Psoas muscle (tissue), 8 donors: Measurements from ENCODE around the gene TMEFF2. TPM values are rescaled to one million over a fixed set of nuclear protein-coding genes. Genes with fewer than 3 reads are reported as not detected.

Experiments used
- ATAC-seq, 4 donors: fragments of 200-7000 bp; cut with Tn5 transposase; one replicate each; pipeline ENCODE4 v1.9.1; 2020; ENCODE audit warnings: moderate library complexity in 3 of 4, mild to moderate bottlenecking in 2 of 4
- DNase-seq, 2 donors: peaks; one replicate each; pipeline ENCODE4 v3.0.0-alpha.2; 2020
- H3K27ac ChIP-seq: fragments of 200-600 bp; one replicate; pipeline ENCODE4 v1.8.0; 2022
- H3K27me3 ChIP-seq, 3 donors: fragments of 200-600 bp in 1 of 3; one replicate each; pipeline versions ENCODE4 v1.6.1 to v1.8.0; 2013 to 2022; ENCODE audit warnings: low read length in 2 of 3, mild to moderate bottlenecking in 2 of 3, moderate library complexity in 1 of 3; ENCODE audit not compliant: insufficient read depth in 3 of 3
- H3K36me3 ChIP-seq, 2 donors: fragments of 200-600 bp in 1 of 2; one replicate each; pipeline versions ENCODE4 v1.6.1 to v1.8.0; 2013 to 2022; ENCODE audit warnings: low read depth in 1 of 2, mild to moderate bottlenecking in 1 of 2, moderate library complexity in 1 of 2; ENCODE audit not compliant: insufficient read depth in 1 of 2
- H3K4me1 ChIP-seq: fragments of 200-600 bp; one replicate; pipeline ENCODE4 v1.8.0; 2022
- H3K4me3 ChIP-seq: fragments of 200-600 bp; one replicate; pipeline ENCODE4 v1.8.0; 2022; ENCODE audit warnings: mild to moderate bottlenecking
- H3K9me3 ChIP-seq: fragments of 200-600 bp; one replicate; pipeline ENCODE4 v1.8.0; 2022
- WGBS, 3 donors: extraction: QIAGEN DNeasy Blood & Tissue Kit; methylation state at CpG; one replicate each; pipeline versions ENCODE4 v1.1.6 to v1.1.7; 2013; 5-methylcytosine and 5-hydroxymethylcytosine counted together
- intact Hi-C, 2 donors: fragments of 100-400 bp; cut with DNase I; formaldehyde crosslinking; loops; one replicate each; pipeline versions ENCODE4 v1.11.0 to v1.14.2; 2022
- polyA plus RNA-seq, 3 donors: library from polyadenylated mRNA; stranded (reverse); fragments of 200-250 nt; gene quantifications; one replicate each; pipeline ENCODE4 v1.2.3, GENCODE V29; 2013
- total RNA-seq, 4 donors: library from RNA; stranded (reverse); fragmentation: NEBNext Ultra II Directional in 2 of 4; extraction: Animal tissue kit (Norgen Biotek cat#: 25700) in 2 of 4; gene quantifications; one replicate each; pipeline versions ENCODE4 v1.2.1 to v1.2.4, GENCODE V29; 2021 to 2023
- TF ChIP-seq, protein P1 (sequence below): fragments of 200-600 bp; IDR thresholded peaks from one replicate; pipeline ENCODE4 v1.8.0; 2022; ENCODE audit warnings: antibody characterized with exemption
- donor health status: healthy with polysubstance abuse.
- donor health status: DM: no; HTN: no; CAD: no; lungs with moderate emphysema.
- donor health status: Bipolar disorder and iron deficiency.
- donor health status: healthy.
- donor health status: DM: yes; HTN: yes; CAD: no.
- donor health status: DM: no; HTN: no; CAD: no.
- donor health status: DM: no; HTN: no; CAD: no.
- donor health status: DM: yes; HTN: yes; CAD: no.

TMEFF2 gene
- total and polyA plus RNA-seq, 7 donors: 0.07 to 0.47 (median 0.16) TPM; not detected in 4

DNA sequence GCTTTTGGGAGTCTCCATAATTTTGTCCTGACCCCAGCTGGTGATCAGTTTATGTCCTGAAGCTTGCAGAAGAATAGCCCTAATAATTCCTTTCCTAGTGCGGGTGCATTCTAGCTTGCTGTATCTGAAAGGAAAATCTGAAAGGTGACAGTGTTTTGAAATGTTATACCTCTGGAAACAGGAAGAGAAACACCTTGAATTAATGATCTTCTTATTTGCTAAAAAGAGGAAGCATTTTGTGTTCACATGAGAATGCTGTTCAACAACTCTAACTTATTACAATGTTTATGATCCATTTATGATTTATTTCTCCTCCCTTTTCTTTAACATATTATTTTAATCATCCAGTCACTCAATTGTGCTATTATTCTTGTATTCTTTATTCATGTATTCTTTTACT lies 280.9 kb downstream of the TMEFF2 start:
- ATAC-seq (no peak), DNase-seq (no peak)
- Histone ChIP-seq H3K27me3 (peaks cover 0 to 6% (median 3%) of the 10 kb centered on the region in 3 donors), H3K36me3 (no peaks in the 10 kb centered on the region), H3K9me3 (no peaks in the 10 kb centered on the region), H3K4me3 (no peak overlapping the region), H3K27ac (no peak overlapping the region), H3K4me1 (no peaks in the 10 kb centered on the region)
- TF ChIP-seq, protein P1, sequence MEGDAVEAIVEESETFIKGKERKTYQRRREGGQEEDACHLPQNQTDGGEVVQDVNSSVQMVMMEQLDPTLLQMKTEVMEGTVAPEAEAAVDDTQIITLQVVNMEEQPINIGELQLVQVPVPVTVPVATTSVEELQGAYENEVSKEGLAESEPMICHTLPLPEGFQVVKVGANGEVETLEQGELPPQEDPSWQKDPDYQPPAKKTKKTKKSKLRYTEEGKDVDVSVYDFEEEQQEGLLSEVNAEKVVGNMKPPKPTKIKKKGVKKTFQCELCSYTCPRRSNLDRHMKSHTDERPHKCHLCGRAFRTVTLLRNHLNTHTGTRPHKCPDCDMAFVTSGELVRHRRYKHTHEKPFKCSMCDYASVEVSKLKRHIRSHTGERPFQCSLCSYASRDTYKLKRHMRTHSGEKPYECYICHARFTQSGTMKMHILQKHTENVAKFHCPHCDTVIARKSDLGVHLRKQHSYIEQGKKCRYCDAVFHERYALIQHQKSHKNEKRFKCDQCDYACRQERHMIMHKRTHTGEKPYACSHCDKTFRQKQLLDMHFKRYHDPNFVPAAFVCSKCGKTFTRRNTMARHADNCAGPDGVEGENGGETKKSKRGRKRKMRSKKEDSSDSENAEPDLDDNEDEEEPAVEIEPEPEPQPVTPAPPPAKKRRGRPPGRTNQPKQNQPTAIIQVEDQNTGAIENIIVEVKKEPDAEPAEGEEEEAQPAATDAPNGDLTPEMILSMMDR: no peak
- 73 to 81% (median 79%) methylated on average over 1 of the region's 1 CpG for whole genome bisulfite sequencing, 3 donors
- intact Hi-C loops: no loop called here

DNA sequence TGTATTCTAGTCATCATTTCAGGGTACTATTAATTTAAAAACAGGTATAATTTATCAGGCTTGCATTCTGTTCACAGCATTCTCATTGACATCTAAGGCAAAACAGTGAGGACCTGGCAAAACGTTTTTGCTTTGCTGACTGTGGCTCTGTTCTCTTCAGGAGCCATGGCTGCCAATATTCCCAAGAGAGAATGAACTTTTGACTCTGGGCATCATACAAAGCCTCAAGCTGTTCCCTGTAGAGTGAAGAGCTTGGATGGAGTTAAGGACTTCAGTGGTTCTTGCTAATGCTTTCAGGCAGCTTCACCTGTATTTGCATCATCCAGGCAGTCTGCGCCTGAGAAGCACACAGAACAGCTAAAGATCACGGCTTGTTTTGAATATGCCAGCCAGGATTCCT lies 282.0 kb downstream of the TMEFF2 start:
- 56 to 66% (median 58%) methylated on average over 3 of the region's 3 CpGs for WGBS, 3 donors

DNA sequence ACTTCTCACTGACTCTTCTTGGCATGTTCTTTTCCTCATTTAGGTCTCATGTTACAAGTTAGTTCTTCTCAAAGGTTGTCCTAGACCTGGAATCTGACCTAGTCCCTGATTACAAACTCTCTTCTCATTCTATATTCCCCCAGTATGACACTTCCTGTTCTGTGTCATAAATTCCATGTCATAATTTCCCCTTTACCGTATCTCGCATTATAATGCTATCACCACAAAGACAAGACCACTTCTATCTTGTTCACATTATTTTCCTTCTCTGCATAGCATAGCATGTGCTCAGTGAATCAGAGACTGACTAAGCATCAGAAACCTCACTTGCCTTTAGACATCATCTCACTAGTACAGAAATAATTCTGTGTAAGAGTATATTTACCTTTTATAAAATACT lies 284.2 kb downstream of the TMEFF2 start:
- intact Hi-C loops: no loop called here
- WGBS, 3 donors: 73 to 83% (median 78%) methylated on average over 2 of the region's 2 CpGs
- no peak for DNase-seq
- no peak for ATAC-seq
- no peaks in the 10 kb centered on the region for H3K4me1 ChIP-seq
- H3K4me3 ChIP-seq: no peak overlapping the region
- no peaks in the 10 kb centered on the region for H3K36me3 ChIP-seq
- peaks cover 0 to 3% (median 0%) of the 10 kb centered on the region in 3 donors for H3K27me3 ChIP-seq
- no peak overlapping the region for H3K27ac ChIP-seq
- TF ChIP-seq, protein P1: no peak
- no peaks in the 10 kb centered on the region for H3K9me3 ChIP-seq

More for the DNA sequence above, 282.0 kb downstream of the TMEFF2 start:
- Histone ChIP-seq H3K9me3 (no peaks in the 10 kb centered on the region), H3K36me3 (no peaks in the 10 kb centered on the region), H3K27me3 (peaks cover 0 to 6% (median 3%) of the 10 kb centered on the region in 3 donors), H3K4me3 (no peak overlapping the region), H3K27ac (no peak overlapping the region), H3K4me1 (no peaks in the 10 kb centered on the region)
- ATAC-seq (no peak), DNase-seq (no peak)
- intact Hi-C loops: no loop called here
- TF ChIP-seq, protein P1: no peak

DNA sequence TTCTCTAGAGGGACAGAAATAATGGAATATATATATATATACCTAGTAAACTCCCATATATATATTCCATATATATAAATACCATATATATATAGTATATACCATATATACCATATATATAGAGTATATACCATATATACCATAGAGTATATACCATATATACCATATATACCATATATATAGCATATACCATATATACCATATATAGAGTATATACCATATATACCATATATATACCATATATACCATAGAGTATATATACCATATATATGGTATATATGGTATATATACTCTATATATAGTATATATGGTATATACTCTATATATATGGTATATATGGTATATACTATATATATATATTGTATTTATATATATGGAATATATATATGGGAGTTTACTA lies 285.9 kb downstream of the TMEFF2 start:
- no peak for ATAC-seq
- Histone ChIP-seq H3K4me1 (no peaks in the 10 kb centered on the region), H3K9me3 (no peaks in the 10 kb centered on the region), H3K36me3 (no peaks in the 10 kb centered on the region), H3K27me3 (peaks cover 0 to 3% (median 0%) of the 10 kb centered on the region in 3 donors), H3K4me3 (no peak overlapping the region), H3K27ac (no peak overlapping the region)
- intact Hi-C loops: no loop called here
- TF ChIP-seq, protein P1: no peak
- no peak for DNase-seq

DNA sequence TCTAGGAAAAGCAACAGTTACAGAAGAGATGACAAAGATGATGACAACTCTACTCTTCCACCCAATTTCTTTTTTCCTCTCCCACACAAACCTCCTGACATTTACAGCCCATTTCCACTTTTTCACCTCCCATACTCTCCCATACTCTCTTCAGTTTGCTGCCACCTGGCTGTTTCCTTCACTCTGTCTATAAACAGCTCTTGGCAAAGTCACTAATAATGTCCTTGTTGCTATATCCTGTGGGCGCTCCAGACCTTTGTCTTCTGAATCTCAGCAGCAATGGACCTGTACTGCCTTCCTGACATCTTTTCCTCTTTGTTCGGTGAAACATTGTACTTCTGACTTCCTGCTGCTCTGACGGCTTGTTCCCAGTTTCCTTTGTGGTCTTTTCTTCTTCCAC lies 287.2 kb downstream of the TMEFF2 start:
- TF ChIP-seq, protein P1: no peak
- 61 to 81% (median 74%) methylated on average over 3 of the region's 3 CpGs for WGBS, 3 donors
- Histone ChIP-seq H3K9me3 (no peaks in the 10 kb centered on the region), H3K4me1 (no peaks in the 10 kb centered on the region), H3K36me3 (no peaks in the 10 kb centered on the region), H3K27ac (no peak overlapping the region), H3K27me3 (peaks cover 0 to 3% (median 0%) of the 10 kb centered on the region in 3 donors), H3K4me3 (no peak overlapping the region)
- intact Hi-C loops: no loop called here
- no peak for ATAC-seq
- no peak for DNase-seq
